CD4-positive, alpha-beta T cell treated with Interleukin-4 for 4 hours (primary cell): ENCODE results near the gene CEP95.

Experiments used
- DNase-seq: peaks from one replicate; pipeline ENCODE4 v3.0.0-alpha.2; 2020

The CEP95 gene

DNA sequence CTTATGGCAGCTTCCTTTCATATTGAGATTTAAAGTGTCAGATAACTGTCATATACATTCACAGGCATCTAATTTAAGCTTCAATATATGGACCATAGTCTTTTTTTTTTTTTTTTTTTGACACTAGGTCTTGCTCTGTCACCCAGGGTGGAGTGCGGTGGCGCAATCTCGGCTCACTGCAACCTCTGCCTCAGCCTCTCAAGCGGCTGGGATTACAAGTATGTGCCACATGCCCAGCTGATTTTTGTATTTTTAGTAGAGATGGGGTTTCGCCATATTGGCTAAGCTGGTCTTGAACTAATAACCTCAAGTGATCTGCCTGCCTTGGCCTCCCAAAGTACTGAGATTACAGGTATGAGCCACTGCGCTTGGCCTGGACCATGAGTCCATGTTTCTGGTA, 13.6 kb downstream of the CEP95 start:
- DNase-seq: no peak

DNA sequence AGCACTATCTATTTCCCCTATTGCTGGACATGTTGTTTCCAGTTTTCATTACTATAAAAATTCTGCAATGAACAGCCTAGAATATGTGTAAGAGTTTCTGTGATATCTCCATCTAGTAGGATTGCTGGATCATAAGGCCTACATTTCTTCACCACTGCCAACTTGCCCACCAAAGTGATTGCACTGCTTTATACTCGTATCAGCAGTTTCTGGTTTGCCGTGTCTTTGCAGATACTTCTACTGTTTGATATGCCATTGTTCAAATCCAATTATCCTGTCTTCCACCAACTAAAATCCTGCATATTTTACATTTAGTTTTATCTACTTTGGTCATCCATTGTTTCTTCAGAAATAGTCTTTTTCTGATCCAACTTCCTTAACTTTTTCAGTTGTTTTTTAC, 21.1 kb downstream of the CEP95 start:
- no peak for DNase-seq

DNA sequence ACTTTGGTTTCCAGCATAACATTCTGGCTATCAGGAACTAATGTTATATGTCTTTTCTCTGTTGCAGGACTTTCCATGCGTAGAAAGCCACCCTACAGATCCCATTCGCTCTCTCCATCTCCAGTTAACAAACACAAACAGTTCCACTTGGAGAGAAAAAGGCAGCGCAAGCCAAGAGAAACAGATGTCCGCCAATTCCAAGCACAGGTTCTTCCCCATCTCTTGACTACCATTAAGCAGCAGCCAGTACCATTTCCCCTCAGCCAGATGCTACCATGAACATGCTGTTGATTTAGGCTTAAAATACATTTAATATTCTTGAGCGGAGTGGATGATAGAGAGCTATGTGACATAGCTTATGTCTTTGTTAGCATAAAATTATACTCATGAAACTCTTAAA, 22.4 kb downstream of the CEP95 start:
- DNase-seq: no peak

DNA sequence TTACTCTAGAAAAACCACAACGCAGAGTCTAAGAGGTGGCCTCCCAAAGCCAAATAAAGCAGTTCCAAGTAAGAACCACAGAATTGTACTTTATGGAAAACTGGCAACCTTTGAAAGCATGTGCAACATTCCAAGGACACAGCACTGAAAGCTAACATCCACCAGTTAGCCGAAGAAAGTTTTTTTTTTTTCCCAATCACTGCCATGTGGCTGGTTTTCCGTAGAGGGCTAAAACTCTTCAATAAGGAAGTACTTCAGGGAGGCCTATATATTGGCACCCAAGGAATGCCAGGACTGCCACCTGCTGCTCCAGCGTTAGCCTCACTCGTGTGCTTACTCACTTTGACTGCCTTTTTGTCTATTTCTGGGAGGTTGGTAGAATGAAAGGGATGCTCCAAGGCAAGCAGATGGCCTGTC, 25.2 kb downstream of the CEP95 start:
- DNase-seq: no peak

DNA sequence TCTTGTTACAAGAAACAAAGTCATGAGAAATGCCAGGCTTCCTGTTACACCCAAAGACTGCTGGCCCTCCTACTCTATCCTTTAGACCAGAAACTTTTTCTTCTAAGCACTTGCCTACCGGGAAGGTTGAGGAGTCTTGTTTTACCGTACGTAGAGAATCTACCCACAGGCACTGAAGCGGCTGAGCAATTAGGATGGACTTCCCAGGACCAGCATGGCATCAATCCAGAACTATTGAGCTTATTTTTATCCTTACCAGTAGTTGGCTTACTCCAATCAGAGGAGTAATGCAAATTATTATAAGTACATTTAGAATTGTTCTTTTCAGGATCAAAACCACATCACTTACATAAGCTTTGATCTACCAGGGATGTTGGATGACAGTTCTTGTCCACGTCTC, 25.6 kb downstream of the CEP95 start:
- DNase-seq: no peak

DNA sequence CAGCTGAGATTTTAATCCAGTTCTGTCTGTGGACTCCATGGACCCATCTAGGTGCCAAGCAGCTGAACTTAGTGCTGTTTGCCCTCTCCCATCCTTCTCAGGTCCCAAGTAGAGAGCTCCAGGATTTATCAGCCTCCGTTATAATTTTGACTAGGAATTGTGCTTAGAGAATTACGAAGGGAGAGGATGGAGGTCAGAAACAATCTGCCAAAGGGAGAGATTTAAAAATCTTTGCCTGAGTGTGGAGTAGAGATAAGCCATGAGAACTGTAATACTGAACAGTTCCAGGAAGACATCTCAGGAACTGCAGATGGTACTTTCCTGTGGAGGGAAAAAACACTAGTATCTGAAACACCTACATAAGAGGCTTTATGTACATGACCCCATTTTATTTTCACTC, 27.0 kb downstream of the CEP95 start:
- DNase-seq: no peak

DNA sequence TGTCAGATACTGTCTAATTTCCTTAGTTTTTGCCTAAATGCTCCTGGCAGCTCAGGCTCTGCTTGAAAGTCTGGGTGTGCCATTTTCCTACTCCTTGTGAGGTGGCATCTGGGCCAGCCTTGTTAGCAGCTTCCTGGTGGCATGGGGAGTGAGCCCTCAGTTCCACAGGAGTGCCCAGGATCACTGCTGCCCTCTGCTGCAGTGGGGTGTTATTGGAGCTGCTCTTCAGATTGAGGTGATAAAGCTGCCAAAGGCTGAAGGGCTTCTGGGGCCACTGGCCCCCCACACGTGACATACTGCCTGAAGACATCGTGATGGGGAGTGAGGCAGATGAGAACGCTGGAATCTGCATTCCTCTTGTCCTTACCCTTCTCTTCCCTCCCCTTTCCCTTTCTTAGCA, 27.4 kb downstream of the CEP95 start:
- no peak for DNase-seq

DNA sequence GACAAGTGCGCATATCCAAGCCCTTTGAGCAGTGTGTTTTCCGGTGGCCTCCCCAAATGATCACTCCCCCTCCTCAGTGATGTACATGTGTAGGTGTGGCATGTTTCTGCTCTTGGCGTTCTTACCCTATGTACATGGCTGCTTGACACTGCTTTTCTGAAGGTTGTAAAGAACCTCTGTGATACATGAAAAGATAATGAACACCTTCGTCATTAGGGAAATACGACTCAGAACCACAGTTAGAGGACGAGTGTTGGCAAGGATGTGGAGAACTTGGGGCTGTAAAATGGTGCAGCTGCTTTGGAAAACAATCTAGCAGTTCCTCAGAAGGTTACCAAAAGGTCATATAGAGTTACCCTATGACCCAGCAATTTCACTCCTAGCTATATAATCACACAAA, 28.6 kb downstream of the CEP95 start:
- no peak for DNase-seq

DNA sequence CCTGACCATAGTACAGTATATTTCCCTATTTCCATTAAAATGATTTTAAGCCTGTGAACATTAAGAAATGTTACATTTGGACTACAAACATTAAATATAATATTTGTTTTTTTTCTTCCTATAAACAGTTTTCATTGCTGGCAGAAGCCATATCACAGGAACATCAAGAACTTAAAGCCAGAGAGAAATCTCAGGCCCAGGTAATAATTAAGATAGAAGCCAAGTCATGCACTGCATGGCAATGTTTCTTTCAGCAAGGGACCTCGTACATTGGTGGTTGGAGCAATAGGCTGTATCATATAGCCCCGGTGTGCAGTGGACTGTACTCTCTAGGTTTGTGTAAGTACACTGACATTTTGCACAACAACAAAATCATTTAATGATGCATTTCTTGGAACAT, 30.1 kb downstream of the CEP95 start:
- DNase-seq: no peak

DNA sequence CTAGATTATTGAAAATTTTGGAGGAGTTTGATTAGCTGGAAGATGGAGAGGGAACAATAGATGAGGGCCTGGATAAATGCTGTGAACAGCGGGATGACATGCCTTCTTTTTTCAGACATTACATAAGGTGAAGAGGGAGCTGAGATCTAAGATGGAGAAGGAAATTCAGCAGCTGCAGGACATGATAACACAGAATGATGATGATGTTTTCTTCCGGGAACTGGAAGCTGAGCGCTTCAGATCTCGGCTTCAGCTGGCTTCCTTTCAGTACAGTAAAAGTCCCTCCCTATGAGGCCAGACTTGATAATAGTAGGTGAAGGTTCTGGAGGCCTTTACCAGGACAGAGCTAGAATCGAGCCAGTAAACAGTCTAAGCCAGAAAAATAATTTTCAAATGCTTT, 30.7 kb downstream of the CEP95 start:
- no peak for DNase-seq

DNA sequence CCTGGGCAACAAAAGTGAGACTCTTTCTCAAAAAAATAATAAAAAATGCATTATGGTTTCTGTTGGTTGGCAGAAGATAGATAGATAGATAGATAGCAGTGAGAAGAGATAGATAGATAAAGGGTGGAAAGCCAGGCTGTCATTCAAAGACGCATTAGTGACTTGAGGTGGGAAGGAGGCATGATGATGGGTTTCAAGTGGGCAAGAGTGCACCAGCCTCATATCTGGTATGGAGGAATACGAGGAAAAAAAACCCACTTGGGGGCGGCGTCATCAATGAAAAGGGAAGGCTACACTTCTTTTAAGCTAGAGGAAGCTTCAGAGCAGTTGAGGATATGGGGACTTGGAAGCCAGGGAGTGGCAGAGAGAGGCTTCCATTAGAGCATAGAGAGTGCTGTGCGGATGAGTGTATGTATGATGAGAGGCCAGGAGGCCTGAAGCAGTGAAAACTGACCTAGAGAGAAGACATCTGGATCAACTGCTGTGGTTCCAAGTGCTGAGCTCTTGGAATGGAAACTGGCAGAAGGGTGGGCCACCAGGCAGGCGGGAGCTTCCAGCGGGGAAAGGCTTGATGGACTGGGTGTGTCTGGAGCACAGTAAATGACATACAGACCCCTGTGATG, 31.8 kb downstream of the CEP95 start:
- no peak for DNase-seq

DNA sequence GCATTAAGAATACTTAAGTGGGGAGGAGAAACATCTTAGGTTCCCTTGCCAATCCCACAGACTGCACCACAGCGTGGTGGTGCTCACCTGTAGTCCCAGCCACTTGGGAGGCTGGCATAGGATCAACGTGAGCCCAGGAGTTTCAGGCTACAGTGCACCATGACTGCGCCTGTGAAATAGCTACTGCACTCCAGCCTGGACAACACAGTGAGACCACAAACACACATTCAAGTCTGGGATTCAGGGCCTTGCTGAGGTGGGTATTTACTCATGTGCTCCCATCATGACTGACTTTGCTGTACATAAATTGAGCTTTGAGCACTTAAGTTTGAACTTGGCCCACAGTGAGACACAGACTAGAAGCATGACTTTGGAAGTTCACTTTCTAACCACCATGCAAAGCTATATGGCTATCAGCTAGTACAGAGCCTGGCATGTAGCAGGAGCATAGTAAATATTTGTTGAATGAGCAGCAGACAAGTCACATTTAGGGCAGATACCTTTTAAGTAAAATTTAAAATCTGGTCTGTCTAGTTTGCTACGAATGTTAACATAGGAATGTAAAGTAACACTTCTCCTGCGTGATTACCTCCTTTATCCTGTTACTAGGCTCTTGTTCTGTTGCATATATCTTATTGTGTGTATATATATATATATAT, 33.5 kb downstream of the CEP95 start:
- DNase-seq: no peak

DNA sequence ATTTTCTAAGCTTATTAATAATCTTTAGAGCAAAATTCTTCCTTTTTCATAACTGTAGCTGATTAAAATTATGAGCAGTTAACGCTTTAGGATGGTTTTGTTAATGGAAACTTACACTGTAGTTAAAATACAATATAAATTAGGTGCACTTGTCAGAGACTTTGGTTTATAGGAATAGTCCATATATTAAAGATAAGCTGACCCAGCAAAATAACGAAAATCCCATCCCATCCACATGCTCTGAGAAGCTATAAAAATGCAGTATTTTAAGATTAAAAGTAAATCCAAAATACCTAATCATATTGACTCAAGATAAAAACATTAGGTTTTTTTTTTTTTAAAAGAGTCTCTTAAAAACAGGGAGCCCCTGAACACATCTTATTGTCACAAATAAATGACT, 38.0 kb downstream of the CEP95 start:
- no peak for DNase-seq

DNA sequence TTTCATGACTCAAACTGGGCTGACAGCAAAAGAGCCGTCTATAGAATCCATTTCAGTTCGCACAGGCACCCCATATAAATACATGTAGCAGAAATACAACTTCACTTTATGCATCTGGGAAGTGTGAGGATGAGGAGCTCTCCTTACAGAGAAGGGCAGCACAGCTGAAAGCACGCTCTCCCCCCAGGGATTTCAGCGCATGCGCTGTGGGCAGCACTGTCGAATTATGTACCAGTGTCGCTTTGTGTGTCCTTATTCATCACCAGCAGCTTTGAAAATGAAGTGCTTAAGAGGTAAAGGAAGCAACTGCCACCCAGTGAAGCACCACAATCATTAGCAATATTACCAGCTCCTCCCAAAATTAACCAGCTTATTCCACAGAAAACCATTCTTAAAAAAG, 39.9 kb downstream of the CEP95 start:
- DNase-seq: no peak

DNA sequence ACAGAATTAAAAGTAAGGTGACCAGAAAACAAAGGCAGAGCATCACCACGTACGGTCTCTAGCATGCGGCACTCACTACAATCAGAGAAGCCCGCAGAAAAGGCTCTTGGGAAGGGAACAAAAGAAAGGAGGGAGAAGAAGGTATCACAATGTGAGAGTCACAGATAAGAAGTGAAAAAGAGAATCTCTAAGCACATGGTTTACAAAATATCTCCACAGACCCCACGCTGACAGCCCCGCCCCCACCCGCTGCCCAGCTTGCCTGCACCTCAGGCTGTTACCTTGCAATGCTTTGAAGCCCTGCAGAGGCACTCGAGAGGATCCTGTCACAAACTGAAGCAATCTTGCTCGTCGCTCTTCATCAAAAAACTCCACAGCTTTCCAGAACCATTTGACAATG, 40.5 kb downstream of the CEP95 start:
- DNase-seq: no peak

DNA sequence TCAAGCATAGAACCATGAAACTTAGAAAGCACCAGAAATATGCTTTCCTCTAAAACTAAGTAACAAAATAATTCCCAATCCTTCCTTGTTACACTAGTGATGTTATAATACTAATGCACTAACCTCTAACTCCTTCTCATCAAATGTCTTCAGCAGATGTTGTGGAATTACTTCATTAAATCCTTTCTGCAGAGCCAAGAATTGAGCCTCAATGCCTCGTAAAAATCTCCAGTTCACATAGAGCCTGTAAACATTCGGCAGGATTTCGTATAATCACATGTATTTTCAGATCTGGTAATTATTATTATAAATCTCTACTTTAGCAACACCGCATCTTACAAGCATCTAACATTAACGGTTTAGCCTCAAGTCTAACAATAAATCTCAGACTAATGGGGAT, 44.7 kb downstream of the CEP95 start:
- DNase-seq: no peak

DNA sequence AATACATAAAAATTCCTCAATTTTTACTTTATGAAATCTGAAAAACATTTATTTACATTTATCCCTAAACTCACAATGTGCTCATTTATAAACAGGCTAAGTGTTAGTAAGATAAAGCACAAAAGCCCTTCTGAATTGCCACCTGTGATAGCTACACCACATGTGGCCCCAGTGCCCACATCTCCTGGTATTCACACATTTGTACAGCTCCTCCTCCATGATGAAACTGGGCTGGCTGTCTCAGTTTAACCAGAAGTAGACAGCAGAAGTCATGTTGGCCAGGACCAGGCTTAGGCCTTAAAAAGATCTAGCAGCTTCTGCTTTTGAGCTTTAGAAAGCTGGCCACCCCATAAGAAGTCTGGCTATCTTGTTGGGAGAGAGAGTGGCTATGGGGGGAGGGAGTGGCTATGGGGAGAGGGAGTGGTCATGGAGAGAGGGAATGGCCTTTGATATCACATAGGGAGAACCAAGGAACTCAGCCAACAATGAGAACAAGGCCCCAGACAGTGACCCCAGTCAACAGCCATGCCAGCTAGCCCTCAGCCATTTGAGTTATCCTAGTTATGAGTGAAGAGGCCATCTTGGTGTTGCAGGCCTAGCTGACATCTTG, 47.4 kb downstream of the CEP95 start:
- DNase-seq: no peak

DNA sequence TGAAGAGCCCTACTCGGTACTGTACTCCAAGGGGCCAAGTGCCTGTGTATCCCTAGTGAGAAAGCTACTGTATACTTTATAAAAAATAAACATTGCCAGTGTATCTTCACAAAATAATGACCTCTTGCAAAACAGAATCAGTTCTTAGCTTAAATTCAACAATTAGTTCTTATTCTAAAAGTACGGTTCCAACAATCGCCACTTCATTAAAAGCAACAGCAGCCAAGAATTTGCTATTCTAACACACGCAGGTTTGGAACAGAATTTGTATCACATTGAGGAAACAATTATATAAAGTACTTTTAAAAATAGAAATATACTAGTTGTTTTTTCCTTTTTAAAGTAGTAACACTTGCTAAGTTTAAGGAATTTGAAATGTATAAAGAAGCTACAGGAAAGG, 48.5 kb downstream of the CEP95 start:
- no peak for DNase-seq

DNA sequence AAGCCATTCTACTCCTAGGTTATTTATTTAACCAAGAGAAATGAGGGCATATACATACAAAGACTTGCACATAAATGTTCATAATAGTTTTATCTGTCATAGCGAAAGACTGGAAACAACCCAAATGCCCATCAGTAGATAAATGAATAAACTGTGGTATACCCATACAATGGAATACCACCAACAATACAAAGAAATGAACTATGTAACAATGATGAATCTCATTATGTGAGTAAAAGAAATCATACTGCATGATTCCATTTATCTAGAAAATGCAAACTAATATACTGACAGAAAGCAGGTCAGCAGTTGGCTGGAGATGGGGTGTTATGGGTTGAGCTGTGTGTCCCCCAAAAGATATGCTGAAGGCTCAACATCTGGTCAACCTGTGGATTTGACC, 57.3 kb downstream of the CEP95 start:
- no peak for DNase-seq

DNA sequence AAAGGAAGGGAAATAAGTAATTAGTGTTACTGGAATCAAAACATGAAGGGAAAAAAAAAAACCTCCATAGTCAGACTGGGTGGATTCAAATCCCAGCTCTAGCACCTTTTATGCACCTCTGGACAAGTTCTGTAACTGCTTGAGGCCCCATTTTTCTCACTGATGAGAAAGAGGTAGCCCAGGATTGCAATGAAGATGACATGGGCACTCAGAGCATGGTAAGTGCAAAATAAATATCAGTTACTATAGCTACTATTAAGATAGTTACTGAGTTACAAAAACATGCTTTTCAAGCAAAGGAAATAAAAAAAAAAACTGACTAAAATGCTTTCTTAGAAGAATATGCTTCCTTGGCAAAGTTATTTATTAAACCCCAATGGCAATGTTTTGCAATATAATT, 58.8 kb downstream of the CEP95 start:
- DNase-seq: no peak

DNA sequence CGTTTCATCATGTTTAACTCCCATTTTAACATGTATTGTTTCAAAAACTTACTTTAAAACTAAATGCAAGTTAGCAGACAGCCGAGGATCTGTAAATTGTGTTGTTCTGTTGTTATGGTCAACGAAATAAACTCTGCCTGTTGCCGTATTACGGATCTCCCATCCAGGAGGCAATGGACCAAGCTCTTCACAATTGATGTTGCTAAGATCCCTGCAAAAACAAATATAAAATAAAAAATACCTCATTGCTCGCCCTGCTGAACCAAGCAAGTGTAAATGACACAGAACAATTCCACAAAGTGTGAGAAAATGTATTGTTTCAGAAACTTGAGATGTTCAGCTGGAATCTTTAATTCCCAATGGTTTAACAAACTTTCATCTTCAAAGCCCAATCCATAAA, 65.0 kb downstream of the CEP95 start:
- DNase-seq: no peak

DNA sequence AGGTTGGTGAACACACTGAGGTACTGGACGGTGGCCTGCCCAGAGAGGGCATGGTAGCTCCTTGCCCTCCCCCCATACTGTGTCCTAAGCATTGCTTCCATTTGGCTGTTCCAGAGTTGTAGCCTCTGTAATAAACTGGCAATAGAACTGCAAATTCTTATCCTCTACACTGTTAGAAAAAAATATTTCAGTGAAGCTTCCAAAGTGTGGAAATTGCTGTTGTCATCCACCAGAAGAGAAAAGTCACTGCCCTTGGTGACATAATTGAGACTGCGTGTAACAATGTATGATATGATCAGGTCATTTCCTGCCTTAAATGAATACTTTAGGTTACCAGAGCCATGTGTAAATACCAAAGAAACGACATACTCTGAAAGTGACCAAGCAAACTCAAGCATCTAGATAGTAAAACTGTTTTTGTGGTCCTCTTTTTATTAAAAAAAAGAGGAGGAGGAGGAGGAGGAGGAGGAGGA, 65.9 kb downstream of the CEP95 start:
- DNase-seq: peak; percentile 31

DNA sequence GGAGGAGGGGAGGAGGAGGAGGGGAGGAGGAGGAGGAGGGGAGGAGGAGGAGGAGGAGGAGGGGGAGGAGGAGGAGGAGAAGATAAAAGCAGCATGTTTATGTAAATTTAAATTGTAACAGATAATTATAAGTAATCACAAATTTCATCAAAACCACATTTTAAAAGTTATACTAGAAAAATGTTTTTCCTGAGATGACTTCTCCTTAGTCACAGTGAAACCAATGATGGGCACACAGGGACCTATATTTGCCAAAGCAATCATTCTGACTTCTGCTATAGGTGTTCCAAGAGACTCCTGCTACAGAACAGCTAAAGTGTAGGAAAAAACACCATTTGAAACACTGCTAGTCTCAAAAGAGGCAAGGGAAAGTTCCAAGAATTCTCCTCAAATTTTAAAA, 66.4 kb downstream of the CEP95 start:
- no peak for DNase-seq

DNA sequence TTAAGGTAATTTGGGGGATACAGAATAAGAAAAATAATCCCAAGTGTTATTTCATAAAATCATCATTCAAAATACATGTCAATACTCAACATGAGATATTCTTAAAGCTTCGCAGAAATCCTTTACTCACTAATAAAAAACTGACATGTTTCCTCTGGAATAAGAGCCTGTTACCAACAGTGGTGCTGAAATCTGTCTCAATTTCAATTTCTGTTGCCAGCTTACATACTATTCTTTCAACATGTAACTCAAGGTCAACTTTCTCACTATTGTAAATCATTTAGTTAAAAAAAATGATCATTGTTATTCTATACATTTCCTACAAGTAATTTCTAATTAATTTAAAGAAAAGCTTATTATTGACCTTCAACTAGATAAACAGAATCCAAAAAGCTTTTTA, 67.9 kb downstream of the CEP95 start:
- no peak for DNase-seq

DNA sequence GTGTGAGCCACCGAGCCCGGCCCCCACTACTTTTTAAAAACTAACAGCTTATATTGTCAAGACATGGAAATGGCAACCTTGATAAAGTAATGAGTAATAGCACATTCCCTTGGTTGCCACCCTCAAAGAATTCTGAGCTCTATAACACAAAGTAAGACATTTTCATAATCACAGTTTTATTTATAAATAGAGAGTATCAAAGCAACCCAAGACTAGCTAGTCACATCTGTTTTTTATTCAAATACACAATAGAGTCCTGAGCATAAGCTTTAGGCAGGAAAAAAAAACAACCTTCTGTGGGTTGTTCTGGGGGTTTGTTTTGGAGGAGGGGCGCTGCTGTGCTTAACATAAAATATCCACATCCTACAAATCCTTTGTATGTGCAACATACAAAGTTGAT, 68.7 kb downstream of the CEP95 start:
- no peak for DNase-seq
